SK-N-SH (cell line): ENCODE data around the gene AFP. TPM values are rescaled to one million over a fixed set of nuclear protein-coding genes. Genes with fewer than 3 reads are reported as not detected.

Experiments used
- CTCF ChIA-PET: fragments of 300-600, 350-600 bp; formaldehyde crosslinking; extraction: SDS; loops from one replicate; lab custom pipeline; 2021; lab: Yijun Ruan, JAX
- POLR2A ChIA-PET: fragments of 350-600 bp; sonication (Branson Sonifier 250); formaldehyde crosslinking; extraction: SDS; loops from one replicate; lab custom pipeline; 2020; ENCODE audit warnings: antibody characterized with exemption, inconsistent platforms; lab: Yijun Ruan, JAX
- DNase-seq: peaks from one replicate; pipeline ENCODE4 v3.0.0; 2012
- H2AFZ ChIP-seq: fragments of 200-600 bp; sonication (generic); 2 replicates; pipeline ENCODE4 v1.8.1; 2016; ENCODE audit warnings: antibody characterized with exemption, mild to moderate bottlenecking, low read depth
- H3F3A ChIP-seq: fragments of 200-600 bp; sonication (generic); replicated peaks from 2 replicates; pipeline ENCODE3; 2016; ENCODE audit warnings: antibody characterized with exemption, mild to moderate bottlenecking; ENCODE audit not compliant: insufficient read depth
- H3K27ac ChIP-seq, 2 experiments: fragments of 200-500 bp in 1 of 2; fragments of 200-600 bp in 1 of 2; sonication (Bioruptor generic) in 1 of 2; sonication (generic), shearing (Covaris generic) in 1 of 2; 2 replicates each; pipeline versions ENCODE4 v1.5.1 to v1.6.1; 2014 to 2016; ENCODE audit warnings: low read depth in 2 of 2, inconsistent platforms in 1 of 2, low read length in 1 of 2, mild to moderate bottlenecking in 1 of 2, mixed read lengths in 1 of 2
- H3K27me3 ChIP-seq: fragments of 200-600 bp; sonication (generic), shearing (Covaris generic); 2 replicates; pipeline ENCODE4 v1.6.1; 2016; ENCODE audit warnings: mixed run types; ENCODE audit not compliant: insufficient read depth
- H3K36me3 ChIP-seq, 2 experiments: fragments of 200-500 bp in 1 of 2; fragments of 200-600 bp in 1 of 2; sonication (Bioruptor generic) in 1 of 2; sonication (generic) in 1 of 2; replicated peaks in 1 of 2; 2 replicates each; pipeline versions ENCODE3 to v1.5.1; 2014 to 2016; ENCODE audit warnings: low read length in 1 of 2, mild to moderate bottlenecking in 1 of 2; ENCODE audit not compliant: insufficient read depth in 2 of 2, control insufficient read depth in 1 of 2
- H3K4me1 ChIP-seq, 2 experiments: fragments of 200-500 bp in 1 of 2; fragments of 200-600 bp in 1 of 2; sonication (Bioruptor generic) in 1 of 2; sonication (generic), shearing (Covaris generic) in 1 of 2; 2 replicates each; pipeline versions ENCODE4 v1.5.1 to v1.6.1; 2014 to 2016; ENCODE audit warnings: low read depth in 1 of 2, low read length in 1 of 2, mixed run types in 1 of 2; ENCODE audit not compliant: insufficient read depth in 2 of 2, control insufficient read depth in 1 of 2
- H3K4me2 ChIP-seq: fragments of 200-600 bp; sonication (generic), shearing (Covaris generic); 2 replicates; pipeline ENCODE4 v1.6.1; 2017; ENCODE audit warnings: mixed run types
- H3K4me3 ChIP-seq, 2 experiments: fragments of 200-500 bp in 1 of 2; fragments of 200-600 bp in 1 of 2; sonication (Bioruptor generic) in 1 of 2; sonication (generic), shearing (Covaris generic) in 1 of 2; 2 replicates each; pipeline versions ENCODE4 v1.5.1 to v1.8.1; 2014 to 2016; ENCODE audit warnings: low read depth in 2 of 2, inconsistent platforms in 1 of 2, low read length in 1 of 2, mild to moderate bottlenecking in 1 of 2, mixed read lengths in 1 of 2, moderate library complexity in 1 of 2
- H3K79me2 ChIP-seq: fragments of 200-600 bp; sonication (generic); 2 replicates; pipeline ENCODE4 v1.8.1; 2017; ENCODE audit warnings: mild to moderate bottlenecking; ENCODE audit not compliant: insufficient read depth
- H3K9ac ChIP-seq: fragments of 200-600 bp; sonication (generic); 2 replicates; pipeline ENCODE4 v1.6.1; 2017; ENCODE audit warnings: mixed run types
- H3K9me2 ChIP-seq: fragments of 200-600 bp; sonication (generic); 2 replicates; pipeline ENCODE4 v1.6.1; 2017; ENCODE audit warnings: mixed run types
- H3K9me3 ChIP-seq: fragments of 200-600 bp; sonication (generic); 2 replicates; pipeline ENCODE4 v1.6.1; 2017; ENCODE audit warnings: mixed run types, mild to moderate bottlenecking, moderate library complexity
- H4K20me1 ChIP-seq: fragments of 200-600 bp; sonication (generic); 2 replicates; pipeline ENCODE4 v1.6.1; 2017; ENCODE audit warnings: mild to moderate bottlenecking, mixed run types; ENCODE audit not compliant: insufficient read depth
- CHD2 ChIP-seq: fragments of 150-350 bp; IDR thresholded peaks from 2 replicates; pipeline ENCODE4 v1.6.1; 2018; ENCODE audit warnings: low read length; ENCODE audit not compliant: partially characterized antibody
- ELF1 ChIP-seq: IDR thresholded peaks from 2 replicates; pipeline ENCODE4 v1.4.0; 2012
- EP300 ChIP-seq, 2 experiments: IDR thresholded peaks; 2 replicates each; pipeline versions ENCODE4 v1.4.0 to v1.6.1; 2012; ENCODE audit warnings: borderline replicate concordance in 1 of 2, low read depth in 1 of 2, low read length in 1 of 2
- FOSL2 ChIP-seq: IDR thresholded peaks from 2 replicates; pipeline ENCODE4 v1.4.0; 2012; ENCODE audit warnings: low read depth, mild to moderate bottlenecking, moderate library complexity, borderline replicate concordance
- JUND ChIP-seq: IDR thresholded peaks from 2 replicates; pipeline ENCODE4 v1.4.0; 2012
- RAD21 ChIP-seq: IDR thresholded peaks from 2 replicates; pipeline ENCODE4 v1.6.1; 2012; ENCODE audit warnings: mild to moderate bottlenecking, low read length
- RFX5 ChIP-seq: IDR thresholded peaks from 2 replicates; pipeline ENCODE4 v1.6.1; 2012; ENCODE audit warnings: mild to moderate bottlenecking, improper control_type of control experiment, low read length
- TAF1 ChIP-seq: IDR thresholded peaks from 2 replicates; pipeline ENCODE4 v1.6.1; 2012; ENCODE audit warnings: low read depth, mild to moderate bottlenecking, low read length, moderate library complexity, borderline replicate concordance
- YY1 ChIP-seq: IDR thresholded peaks from 2 replicates; pipeline ENCODE4 v1.4.0; 2012; ENCODE audit warnings: low read depth, mild to moderate bottlenecking
- polyA plus RNA-seq, 3 experiments: library from polyadenylated mRNA; depleted of rRNA; stranded (reverse); fragments of >200 nt; gene quantifications; 2 replicates each; pipeline ENCODE4 v1.2.3, GENCODE V29; 2012
- TF ChIP-seq, protein P1 (sequence below): IDR thresholded peaks from 2 replicates; pipeline ENCODE4 v1.6.1; 2012; ENCODE audit warnings: mild to moderate bottlenecking, low read depth, low read length, moderate library complexity
- TF ChIP-seq, protein P2 (sequence below): fragments of 200-600 bp; sonication (generic); IDR thresholded peaks from 2 replicates; pipeline ENCODE4 v1.6.1; 2017; ENCODE audit warnings: antibody characterized with exemption, mild to moderate bottlenecking, moderate library complexity
- TF ChIP-seq, protein P3 (sequence below): fragments of 150-350 bp; IDR thresholded peaks from 2 replicates; pipeline ENCODE4 v1.6.1; 2017; ENCODE audit warnings: antibody characterized with exemption, low read length, low read depth, borderline replicate concordance
- TF ChIP-seq, protein P4 (sequence below): IDR thresholded peaks from 2 replicates; pipeline ENCODE4 v1.4.0; 2012; ENCODE audit warnings: low read depth, borderline replicate concordance

AFP gene
- polyA plus RNA-seq, 1 of the 3 experiments (the other 2 are of a cell fraction): 0.28 TPM

DNA sequence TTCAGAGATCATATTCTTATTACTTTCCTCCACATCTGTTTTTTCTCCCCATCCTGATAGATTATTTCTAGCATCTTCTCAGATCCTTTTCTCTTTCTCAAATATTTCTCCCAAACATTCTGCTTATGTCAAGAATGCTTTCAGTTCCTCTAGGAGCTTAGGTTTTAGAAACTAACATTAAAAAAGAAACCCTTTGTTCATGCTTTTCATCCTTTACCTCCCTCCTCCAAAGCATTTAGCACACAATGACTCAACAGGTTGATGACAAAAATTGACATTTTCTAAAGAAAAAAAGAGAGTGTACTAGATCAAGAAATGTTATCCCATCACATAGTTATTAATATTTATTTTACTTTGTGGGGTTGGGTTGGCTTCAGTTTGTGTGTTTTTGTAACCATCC lies 48.5 kb upstream of the AFP start:
- ChIA-PET CTCF (no interaction called here), POLR2A (no interaction called here)
- no peak overlapping the region for H3K4me2 ChIP-seq

More for the DNA sequence above, 48.5 kb upstream of the AFP start:
- H3K79me2 ChIP-seq: no peaks in the 10 kb centered on the region
- no peaks in the 10 kb centered on the region for H3F3A ChIP-seq
- no peak overlapping the region for H2AFZ ChIP-seq
- no peaks in the 10 kb centered on the region; the same call in 1 of the 2 replicates for H3K27me3 ChIP-seq
- TF ChIP-seq, protein P1, sequence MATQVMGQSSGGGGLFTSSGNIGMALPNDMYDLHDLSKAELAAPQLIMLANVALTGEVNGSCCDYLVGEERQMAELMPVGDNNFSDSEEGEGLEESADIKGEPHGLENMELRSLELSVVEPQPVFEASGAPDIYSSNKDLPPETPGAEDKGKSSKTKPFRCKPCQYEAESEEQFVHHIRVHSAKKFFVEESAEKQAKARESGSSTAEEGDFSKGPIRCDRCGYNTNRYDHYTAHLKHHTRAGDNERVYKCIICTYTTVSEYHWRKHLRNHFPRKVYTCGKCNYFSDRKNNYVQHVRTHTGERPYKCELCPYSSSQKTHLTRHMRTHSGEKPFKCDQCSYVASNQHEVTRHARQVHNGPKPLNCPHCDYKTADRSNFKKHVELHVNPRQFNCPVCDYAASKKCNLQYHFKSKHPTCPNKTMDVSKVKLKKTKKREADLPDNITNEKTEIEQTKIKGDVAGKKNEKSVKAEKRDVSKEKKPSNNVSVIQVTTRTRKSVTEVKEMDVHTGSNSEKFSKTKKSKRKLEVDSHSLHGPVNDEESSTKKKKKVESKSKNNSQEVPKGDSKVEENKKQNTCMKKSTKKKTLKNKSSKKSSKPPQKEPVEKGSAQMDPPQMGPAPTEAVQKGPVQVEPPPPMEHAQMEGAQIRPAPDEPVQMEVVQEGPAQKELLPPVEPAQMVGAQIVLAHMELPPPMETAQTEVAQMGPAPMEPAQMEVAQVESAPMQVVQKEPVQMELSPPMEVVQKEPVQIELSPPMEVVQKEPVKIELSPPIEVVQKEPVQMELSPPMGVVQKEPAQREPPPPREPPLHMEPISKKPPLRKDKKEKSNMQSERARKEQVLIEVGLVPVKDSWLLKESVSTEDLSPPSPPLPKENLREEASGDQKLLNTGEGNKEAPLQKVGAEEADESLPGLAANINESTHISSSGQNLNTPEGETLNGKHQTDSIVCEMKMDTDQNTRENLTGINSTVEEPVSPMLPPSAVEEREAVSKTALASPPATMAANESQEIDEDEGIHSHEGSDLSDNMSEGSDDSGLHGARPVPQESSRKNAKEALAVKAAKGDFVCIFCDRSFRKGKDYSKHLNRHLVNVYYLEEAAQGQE: no peak
- TF ChIP-seq ELF1: no peak
- TF ChIP-seq CHD2: no peak
- TF ChIP-seq, protein P2, sequence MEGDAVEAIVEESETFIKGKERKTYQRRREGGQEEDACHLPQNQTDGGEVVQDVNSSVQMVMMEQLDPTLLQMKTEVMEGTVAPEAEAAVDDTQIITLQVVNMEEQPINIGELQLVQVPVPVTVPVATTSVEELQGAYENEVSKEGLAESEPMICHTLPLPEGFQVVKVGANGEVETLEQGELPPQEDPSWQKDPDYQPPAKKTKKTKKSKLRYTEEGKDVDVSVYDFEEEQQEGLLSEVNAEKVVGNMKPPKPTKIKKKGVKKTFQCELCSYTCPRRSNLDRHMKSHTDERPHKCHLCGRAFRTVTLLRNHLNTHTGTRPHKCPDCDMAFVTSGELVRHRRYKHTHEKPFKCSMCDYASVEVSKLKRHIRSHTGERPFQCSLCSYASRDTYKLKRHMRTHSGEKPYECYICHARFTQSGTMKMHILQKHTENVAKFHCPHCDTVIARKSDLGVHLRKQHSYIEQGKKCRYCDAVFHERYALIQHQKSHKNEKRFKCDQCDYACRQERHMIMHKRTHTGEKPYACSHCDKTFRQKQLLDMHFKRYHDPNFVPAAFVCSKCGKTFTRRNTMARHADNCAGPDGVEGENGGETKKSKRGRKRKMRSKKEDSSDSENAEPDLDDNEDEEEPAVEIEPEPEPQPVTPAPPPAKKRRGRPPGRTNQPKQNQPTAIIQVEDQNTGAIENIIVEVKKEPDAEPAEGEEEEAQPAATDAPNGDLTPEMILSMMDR: no peak
- no peak for TF ChIP-seq JUND
- TF ChIP-seq TAF1: no peak
- TF ChIP-seq, protein P3, sequence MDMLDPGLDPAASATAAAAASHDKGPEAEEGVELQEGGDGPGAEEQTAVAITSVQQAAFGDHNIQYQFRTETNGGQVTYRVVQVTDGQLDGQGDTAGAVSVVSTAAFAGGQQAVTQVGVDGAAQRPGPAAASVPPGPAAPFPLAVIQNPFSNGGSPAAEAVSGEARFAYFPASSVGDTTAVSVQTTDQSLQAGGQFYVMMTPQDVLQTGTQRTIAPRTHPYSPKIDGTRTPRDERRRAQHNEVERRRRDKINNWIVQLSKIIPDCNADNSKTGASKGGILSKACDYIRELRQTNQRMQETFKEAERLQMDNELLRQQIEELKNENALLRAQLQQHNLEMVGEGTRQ: no peak
- TF ChIP-seq, protein P4, sequence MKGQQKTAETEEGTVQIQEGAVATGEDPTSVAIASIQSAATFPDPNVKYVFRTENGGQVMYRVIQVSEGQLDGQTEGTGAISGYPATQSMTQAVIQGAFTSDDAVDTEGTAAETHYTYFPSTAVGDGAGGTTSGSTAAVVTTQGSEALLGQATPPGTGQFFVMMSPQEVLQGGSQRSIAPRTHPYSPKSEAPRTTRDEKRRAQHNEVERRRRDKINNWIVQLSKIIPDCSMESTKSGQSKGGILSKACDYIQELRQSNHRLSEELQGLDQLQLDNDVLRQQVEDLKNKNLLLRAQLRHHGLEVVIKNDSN: no peak
- TF ChIP-seq FOSL2: no peak
- no peak for TF ChIP-seq RAD21
- TF ChIP-seq EP300 (IDR thresholded peaks at IDR 0.05; ENCODE audit: borderline replicate concordance in 1 of 2, low read depth in 1 of 2, low read length in 1 of 2): no peak
- TF ChIP-seq YY1: no peak
- TF ChIP-seq RFX5: no peak
- DNase-seq: no peak
- H3K9me3 ChIP-seq: no peaks in the 10 kb centered on the region
- no peaks in the 10 kb centered on the region for H4K20me1 ChIP-seq
- no peak overlapping the region for H3K9ac ChIP-seq
- H3K4me1 ChIP-seq: no peaks in the 10 kb centered on the region
- H3K9me2 ChIP-seq: no peaks in the 10 kb centered on the region
- H3K27ac ChIP-seq: no peak overlapping the region
- H3K36me3 ChIP-seq: no peaks in the 10 kb centered on the region
- H3K4me3 ChIP-seq: no peak overlapping the region
